C4-2B (cell line): ENCODE measurements around the gene TMCC1.

ENCODE experiments used
- ZFX ChIP-seq: fragments of 450-650 bp; IDR thresholded peaks from 2 replicates; pipeline ENCODE4 v1.6.1; 2017
- TF ChIP-seq, protein P1 (sequence below): fragments of 450-650 bp; conservative IDR thresholded peaks from 2 replicates; pipeline ENCODE4 v1.5.1; 2017; ENCODE audit warnings: mild to moderate bottlenecking

DNA sequence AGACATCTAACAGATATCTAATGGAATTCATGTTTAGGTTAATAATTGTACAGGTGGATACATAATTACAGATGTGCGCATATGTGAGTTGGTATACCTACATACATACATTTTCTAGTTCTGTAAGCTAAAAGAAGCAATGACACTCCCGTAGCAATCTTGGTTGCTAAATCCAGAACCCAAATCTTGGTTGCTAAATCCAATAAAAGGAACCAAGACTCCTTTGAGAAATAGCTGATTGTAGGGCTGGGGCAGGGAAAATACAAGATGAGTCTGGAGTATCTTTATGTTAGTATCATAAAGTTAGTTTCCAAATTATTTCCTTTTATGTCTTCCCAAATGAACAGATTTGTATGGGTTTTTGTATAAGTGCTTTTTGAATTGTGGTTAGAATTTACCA lies 135.2 kb downstream of the TMCC1 start:
- TF ChIP-seq, protein P1, sequence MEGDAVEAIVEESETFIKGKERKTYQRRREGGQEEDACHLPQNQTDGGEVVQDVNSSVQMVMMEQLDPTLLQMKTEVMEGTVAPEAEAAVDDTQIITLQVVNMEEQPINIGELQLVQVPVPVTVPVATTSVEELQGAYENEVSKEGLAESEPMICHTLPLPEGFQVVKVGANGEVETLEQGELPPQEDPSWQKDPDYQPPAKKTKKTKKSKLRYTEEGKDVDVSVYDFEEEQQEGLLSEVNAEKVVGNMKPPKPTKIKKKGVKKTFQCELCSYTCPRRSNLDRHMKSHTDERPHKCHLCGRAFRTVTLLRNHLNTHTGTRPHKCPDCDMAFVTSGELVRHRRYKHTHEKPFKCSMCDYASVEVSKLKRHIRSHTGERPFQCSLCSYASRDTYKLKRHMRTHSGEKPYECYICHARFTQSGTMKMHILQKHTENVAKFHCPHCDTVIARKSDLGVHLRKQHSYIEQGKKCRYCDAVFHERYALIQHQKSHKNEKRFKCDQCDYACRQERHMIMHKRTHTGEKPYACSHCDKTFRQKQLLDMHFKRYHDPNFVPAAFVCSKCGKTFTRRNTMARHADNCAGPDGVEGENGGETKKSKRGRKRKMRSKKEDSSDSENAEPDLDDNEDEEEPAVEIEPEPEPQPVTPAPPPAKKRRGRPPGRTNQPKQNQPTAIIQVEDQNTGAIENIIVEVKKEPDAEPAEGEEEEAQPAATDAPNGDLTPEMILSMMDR: no peak
- TF ChIP-seq ZFX: no peak
